ENCODE data around the gene FBXL16. TPM values are rescaled to one million over a fixed set of nuclear protein-coding genes. Genes with fewer than 3 reads are reported as not detected.

The FBXL16 gene
- total RNA-seq, 6 donors from 2014 or later, result 1.0 to 8.1 (median 4.1) TPM

DNA sequence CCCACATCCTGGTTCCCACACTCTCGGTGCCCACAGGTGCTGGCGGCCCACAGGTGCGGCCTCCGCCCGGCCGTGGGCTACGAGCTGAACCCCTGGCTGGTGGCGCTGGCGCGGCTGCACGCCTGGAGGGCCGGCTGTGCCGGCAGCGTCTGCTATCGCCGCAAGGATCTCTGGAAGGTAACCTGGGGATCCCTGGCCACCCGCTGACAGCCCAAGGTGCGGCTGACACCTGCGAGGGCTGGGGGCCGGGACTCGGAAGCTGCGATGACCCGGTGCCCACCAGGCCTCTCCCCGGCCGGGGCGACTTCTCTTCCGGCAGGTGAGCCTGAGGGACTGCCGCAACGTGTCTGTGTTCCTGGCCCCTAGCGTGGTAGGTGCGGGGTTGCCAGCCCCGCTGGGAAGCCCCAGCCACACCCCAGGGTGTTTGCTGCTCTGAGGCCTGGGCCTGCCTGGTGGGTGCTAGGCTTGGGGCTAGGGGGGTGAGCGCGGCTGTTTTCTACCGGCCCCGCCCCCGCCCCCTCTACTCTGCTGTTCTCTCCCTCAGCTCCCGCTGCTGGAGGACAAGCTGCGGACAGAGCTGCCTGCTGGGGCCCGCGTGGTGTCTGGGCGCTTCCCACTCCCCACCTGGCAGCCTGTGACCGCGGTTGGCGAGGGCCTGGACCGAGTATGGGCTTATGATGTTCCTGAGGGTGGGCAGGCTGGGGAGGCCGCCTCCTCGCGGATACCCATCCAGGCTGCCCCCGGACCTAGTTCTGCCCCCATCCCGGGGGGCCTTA, 16.4 kb upstream of the FBXL16 start:
- peak overlapping the region; percentile 70 to 95 (median 82) for H3K4me3 ChIP-seq
- 69 to 74% methylated on average over 11 to 29 of the region's 51 CpGs for WGBS, 2 donors
- peaks cover 14 to 43% (median 37%) of the 10 kb centered on the region in 4 donors for H3K4me1 ChIP-seq
- TF ChIP-seq POLR2A (IDR thresholded peaks at IDR 0.05) (no peak), POLR2AphosphoS5 (IDR thresholded peaks at IDR 0.05) (no peak), EP300 (IDR thresholded peaks at IDR 0.05) (no peak)
- TF ChIP-seq, protein P1, sequence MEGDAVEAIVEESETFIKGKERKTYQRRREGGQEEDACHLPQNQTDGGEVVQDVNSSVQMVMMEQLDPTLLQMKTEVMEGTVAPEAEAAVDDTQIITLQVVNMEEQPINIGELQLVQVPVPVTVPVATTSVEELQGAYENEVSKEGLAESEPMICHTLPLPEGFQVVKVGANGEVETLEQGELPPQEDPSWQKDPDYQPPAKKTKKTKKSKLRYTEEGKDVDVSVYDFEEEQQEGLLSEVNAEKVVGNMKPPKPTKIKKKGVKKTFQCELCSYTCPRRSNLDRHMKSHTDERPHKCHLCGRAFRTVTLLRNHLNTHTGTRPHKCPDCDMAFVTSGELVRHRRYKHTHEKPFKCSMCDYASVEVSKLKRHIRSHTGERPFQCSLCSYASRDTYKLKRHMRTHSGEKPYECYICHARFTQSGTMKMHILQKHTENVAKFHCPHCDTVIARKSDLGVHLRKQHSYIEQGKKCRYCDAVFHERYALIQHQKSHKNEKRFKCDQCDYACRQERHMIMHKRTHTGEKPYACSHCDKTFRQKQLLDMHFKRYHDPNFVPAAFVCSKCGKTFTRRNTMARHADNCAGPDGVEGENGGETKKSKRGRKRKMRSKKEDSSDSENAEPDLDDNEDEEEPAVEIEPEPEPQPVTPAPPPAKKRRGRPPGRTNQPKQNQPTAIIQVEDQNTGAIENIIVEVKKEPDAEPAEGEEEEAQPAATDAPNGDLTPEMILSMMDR (IDR thresholded peaks at IDR 0.05), result no peak
- H3K27ac ChIP-seq, result peak overlapping the region in 3 of 4 donors; percentile 87
- ATAC-seq (ENCODE audit: low FRiP score in 2 of 2), result no peak
- peaks cover 0 to 14% (median 5%) of the 10 kb centered on the region in 4 donors for H3K27me3 ChIP-seq
- H3K9me3 ChIP-seq, result no peaks in the 10 kb centered on the region
- H3K36me3 ChIP-seq, result peaks cover 0 to 3% (median 0%) of the 10 kb centered on the region in 4 donors
- DNase-seq, result peak in 1 of 2 donors; percentile 88

DNA sequence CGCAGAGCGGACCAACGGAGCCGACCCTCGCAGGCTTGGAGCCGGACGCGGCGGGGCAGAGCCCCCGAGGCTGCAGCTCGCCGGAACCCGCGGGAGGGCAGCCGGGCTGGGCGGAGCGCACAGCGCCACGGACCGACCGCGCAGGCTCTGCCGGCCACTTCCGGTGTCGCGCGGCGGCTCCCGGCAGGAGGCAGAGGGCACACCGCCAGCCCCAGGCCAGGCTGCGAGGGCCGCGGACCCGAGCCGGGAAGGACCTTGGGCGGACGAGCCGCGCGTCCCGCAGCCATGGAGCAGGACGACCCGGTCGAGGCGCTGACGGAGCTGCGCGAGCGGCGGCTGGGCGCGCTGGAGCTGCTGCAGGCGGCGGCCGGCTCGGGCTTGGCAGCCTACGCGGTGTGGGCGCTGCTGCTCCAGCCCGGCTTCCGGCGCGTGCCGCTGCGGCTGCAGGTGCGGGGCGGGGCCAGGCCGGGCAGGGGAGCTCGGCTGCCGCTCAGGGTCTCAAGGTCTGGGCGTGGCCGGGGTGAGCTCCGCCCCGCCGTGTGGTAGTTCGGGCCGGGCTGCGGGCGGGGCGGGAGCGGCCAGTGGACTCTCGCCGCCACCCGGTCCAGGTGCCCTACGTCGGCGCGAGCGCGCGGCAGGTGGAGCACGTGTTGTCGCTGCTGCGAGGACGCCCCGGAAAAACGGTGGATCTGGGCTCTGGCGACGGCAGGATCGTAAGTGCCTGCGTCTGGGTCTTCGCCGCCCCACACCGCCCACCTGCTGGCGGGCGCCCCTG, 15.6 kb upstream of the FBXL16 start, which contains the start of gene ANTKMT:
ANTKMT (plus strand) TSS at position 157 of the 775 bp plus-strand sequence; CDS start at position 286, 129 bp downstream.
- Histone ChIP-seq H3K36me3 (peaks cover 0 to 3% (median 0%) of the 10 kb centered on the region in 4 donors), H3K27me3 (peaks cover 0 to 13% (median under 1%) of the 10 kb centered on the region in 4 donors), H3K4me3 (peak within 1 kb of the TSS; percentile 70 to 95 (median 82)), H3K4me1 (peaks cover 19 to 42% (median 37%) of the 10 kb centered on the region in 4 donors), H3K9me3 (no peaks in the 10 kb centered on the region), H3K27ac (peak within 1 kb of the TSS; percentile 76 to 87 (median 87))
- TF ChIP-seq, protein P1 (IDR thresholded peaks at IDR 0.05), result peak in 5 of 6 experiments; percentile 25 to 62 (median 32)
- TF ChIP-seq POLR2A (IDR thresholded peaks at IDR 0.05) (peak in 3 of 4 donors; percentile 38 to 93 (median 51)), EP300 (IDR thresholded peaks at IDR 0.05) (no peak), POLR2AphosphoS5 (IDR thresholded peaks at IDR 0.05) (peak; percentile 49 to 80)
- DNase-seq, result peak; percentile 87 to 97
- peak; percentile 77 to 93 for ATAC-seq (ENCODE audit: low FRiP score in 2 of 2)
- WGBS, 2 donors, result 23 to 44% methylated on average over 16 to 19 of the region's 106 CpGs

DNA sequence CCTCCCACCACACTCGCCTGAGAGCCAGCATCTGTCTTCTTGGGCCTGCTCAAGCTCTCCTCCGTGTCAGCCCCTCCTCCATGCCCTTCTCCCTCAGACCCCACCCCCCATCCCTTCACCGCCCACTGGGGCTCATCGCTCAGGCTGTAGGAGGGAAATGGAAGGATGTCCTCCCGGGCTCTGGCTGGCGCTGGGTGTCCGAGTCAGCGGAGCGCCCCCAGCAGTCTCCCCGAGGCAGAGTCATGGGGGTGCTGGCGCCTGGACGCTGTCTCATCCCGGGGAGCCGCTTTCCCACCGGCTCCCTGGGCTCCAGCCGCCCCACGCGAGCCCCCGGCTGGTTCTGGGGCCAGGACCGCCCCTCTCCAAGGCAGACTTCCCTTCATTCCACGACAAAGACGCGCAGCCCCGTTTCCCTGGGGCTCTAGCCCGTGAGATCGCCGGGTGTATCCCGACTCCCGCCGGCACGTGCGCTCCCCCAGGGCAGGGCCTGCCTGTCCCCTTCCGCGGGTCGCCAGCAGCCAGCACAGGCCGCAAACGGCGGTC, 14.9 kb upstream of the FBXL16 start:
- peak overlapping the region; percentile 76 to 87 (median 87) for H3K27ac ChIP-seq
- ATAC-seq (ENCODE audit: low FRiP score in 2 of 2) (peak in 1 of 2 donors; percentile 56), DNase-seq (no peak)
- H3K9me3 ChIP-seq, result no peaks in the 10 kb centered on the region
- TF ChIP-seq EP300 (IDR thresholded peaks at IDR 0.05) (no peak), POLR2AphosphoS5 (IDR thresholded peaks at IDR 0.05) (no peak), POLR2A (IDR thresholded peaks at IDR 0.05) (no peak)
- TF ChIP-seq, protein P1 (IDR thresholded peaks at IDR 0.05), result no peak
- WGBS, 2 donors, result 0% methylated on average over 8 to 33 of the region's 38 CpGs
- H3K36me3 ChIP-seq, result peaks cover 0 to 3% (median 0%) of the 10 kb centered on the region in 4 donors
- H3K4me1 ChIP-seq, result peaks cover 26 to 45% (median 40%) of the 10 kb centered on the region in 4 donors
- peaks cover 0 to 10% (median 0%) of the 10 kb centered on the region in 4 donors for H3K27me3 ChIP-seq
- peak overlapping the region; percentile 70 to 95 (median 82) for H3K4me3 ChIP-seq

DNA sequence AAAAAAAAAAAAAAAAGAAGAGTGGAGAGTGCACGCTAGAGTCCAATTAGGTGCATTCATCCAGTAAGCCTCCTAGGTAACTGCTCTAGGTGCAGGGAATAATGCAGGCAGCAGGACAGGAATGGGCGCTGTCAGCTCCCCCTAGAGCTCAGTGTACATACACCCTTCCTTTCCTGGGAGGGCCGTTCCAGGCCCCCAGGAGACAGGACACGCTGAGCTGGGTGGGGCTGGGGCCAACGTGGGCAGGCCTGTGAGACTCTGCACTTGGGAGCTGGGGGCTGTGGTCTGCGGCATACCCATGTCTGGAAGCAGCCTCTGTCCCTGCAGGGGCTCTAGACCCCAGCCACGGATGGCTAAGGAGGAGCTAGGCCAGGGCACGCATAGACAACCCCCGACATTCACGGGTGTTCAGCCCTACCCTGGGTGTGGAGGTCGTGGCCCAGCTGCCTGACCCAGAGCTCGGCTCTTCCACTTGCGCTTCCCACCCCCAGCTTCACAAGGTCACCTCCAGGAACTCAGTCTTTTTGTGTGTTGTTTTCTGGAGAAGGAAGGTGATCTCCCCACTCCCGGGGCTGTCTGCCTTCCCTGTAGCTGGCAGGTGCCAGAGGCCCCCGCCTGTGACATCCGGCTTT, 14.3 kb upstream of the FBXL16 start:
- Histone ChIP-seq H3K4me3 (peak overlapping the region in 3 of 4 donors; percentile 75 to 95 (median 90)), H3K9me3 (no peaks in the 10 kb centered on the region)
- WGBS, 2 donors, result 7 to 8% methylated on average over 8 to 15 of the region's 16 CpGs

More for the DNA sequence above, 14.3 kb upstream of the FBXL16 start:
- peaks cover 0 to 3% (median 0%) of the 10 kb centered on the region in 4 donors for H3K36me3 ChIP-seq
- ATAC-seq (ENCODE audit: low FRiP score in 2 of 2), result no peak
- peak in 1 of 2 donors; percentile 39 for DNase-seq
- peaks cover 0 to 10% (median 0%) of the 10 kb centered on the region in 4 donors for H3K27me3 ChIP-seq
- TF ChIP-seq EP300 (IDR thresholded peaks at IDR 0.05), result no peak
- TF ChIP-seq POLR2A (IDR thresholded peaks at IDR 0.05), result no peak
- TF ChIP-seq POLR2AphosphoS5 (IDR thresholded peaks at IDR 0.05), result no peak
- H3K4me1 ChIP-seq, result peaks cover 28 to 49% (median 42%) of the 10 kb centered on the region in 4 donors
- H3K27ac ChIP-seq, result peak overlapping the region; percentile 76 to 87 (median 87)

All from upper lobe of left lung (tissue), 6 donors.